SK-N-MC (cell line): Measurements from ENCODE around the gene TMEM132D.

Experiments
- EZH2 ChIP-seq: fragments of 200-600 bp; sonication (generic); IDR thresholded peaks from one replicate; pipeline ENCODE4 v1.6.1; 2017; ENCODE audit warnings: antibody characterized with exemption
- FOXP2 ChIP-seq: optimal IDR thresholded peaks from 2 replicates; pipeline ENCODE3; 2011; ENCODE audit warnings: mild to moderate bottlenecking, moderate library complexity; ENCODE audit not compliant: insufficient read depth; ENCODE audit errors: extremely low read length, control extremely low read depth
- POLR2AphosphoS5 ChIP-seq: IDR thresholded peaks from 2 replicates; pipeline ENCODE4 v1.6.1; 2012; ENCODE audit warnings: mild to moderate bottlenecking, low read depth, low read length, borderline replicate concordance

GRCh38 chr12:129371268-129371667 is 532.6 kb downstream of the TMEM132D start:
- TF ChIP-seq POLR2AphosphoS5 (no peak), EZH2 (no peak), FOXP2 (no peak)
